ENCODE results near the gene MAP2K5.

- TF ChIP-seq EP300 (IDR thresholded peaks at IDR 0.05), result no peak
- TF ChIP-seq, protein P1, sequence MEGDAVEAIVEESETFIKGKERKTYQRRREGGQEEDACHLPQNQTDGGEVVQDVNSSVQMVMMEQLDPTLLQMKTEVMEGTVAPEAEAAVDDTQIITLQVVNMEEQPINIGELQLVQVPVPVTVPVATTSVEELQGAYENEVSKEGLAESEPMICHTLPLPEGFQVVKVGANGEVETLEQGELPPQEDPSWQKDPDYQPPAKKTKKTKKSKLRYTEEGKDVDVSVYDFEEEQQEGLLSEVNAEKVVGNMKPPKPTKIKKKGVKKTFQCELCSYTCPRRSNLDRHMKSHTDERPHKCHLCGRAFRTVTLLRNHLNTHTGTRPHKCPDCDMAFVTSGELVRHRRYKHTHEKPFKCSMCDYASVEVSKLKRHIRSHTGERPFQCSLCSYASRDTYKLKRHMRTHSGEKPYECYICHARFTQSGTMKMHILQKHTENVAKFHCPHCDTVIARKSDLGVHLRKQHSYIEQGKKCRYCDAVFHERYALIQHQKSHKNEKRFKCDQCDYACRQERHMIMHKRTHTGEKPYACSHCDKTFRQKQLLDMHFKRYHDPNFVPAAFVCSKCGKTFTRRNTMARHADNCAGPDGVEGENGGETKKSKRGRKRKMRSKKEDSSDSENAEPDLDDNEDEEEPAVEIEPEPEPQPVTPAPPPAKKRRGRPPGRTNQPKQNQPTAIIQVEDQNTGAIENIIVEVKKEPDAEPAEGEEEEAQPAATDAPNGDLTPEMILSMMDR (IDR thresholded peaks at IDR 0.05), result no peak
- no peak for TF ChIP-seq POLR2AphosphoS5 (IDR thresholded peaks at IDR 0.05)
- TF ChIP-seq POLR2A (IDR thresholded peaks at IDR 0.05), result no peak
Observed at GRCh38 chr15:67512933-67513714, 29.4 kb upstream of the MAP2K5 start.
